Heart left ventricle (tissue), 16 donors: Measurements from ENCODE around the gene ZNF75A. TPM values are rescaled to one million over a fixed set of nuclear protein-coding genes. Genes with fewer than 3 reads are reported as not detected.
A peak's percentile ranks its signal among the peaks of the same experiment; 100 is the strongest.

Experiments
- ATAC-seq, 4 donors: fragments of 200-7000 bp; cut with Tn5 transposase; one replicate each; pipeline ENCODE4 v1.9.1; 2020 to 2022; ENCODE audit warnings: moderate library complexity in 4 of 4, mild to moderate bottlenecking in 3 of 4, moderate number of reproducible peaks in 1 of 4
- DNase-seq, 5 donors: peaks; one replicate each; pipeline ENCODE4 v3.0.0-alpha.2; 2020
- H3K27ac ChIP-seq, 12 donors: fragments of 200-600 bp; sonication (generic) in 4 of 12; one replicate each; pipeline versions ENCODE4 v1.5.0 to v1.8.0; 2016 to 2022; ENCODE audit warnings: mild to moderate bottlenecking in 2 of 12
- H3K27me3 ChIP-seq, 9 donors: fragments of 200-600 bp; sonication (generic) in 2 of 9; one replicate each; pipeline versions ENCODE4 v1.5.1 to v1.8.0; 2016 to 2022; ENCODE audit warnings: mild to moderate bottlenecking in 3 of 9
- H3K36me3 ChIP-seq, 9 donors: fragments of 200-600 bp; sonication (generic) in 2 of 9; one replicate each; pipeline versions ENCODE4 v1.5.0 to v1.8.0; 2018 to 2022; ENCODE audit warnings: mild to moderate bottlenecking in 2 of 9
- H3K4me1 ChIP-seq, 12 donors: fragments of 200-600 bp; sonication (generic) in 4 of 12; one replicate each; pipeline versions ENCODE4 v1.5.0 to v1.8.0; 2016 to 2022; ENCODE audit warnings: mild to moderate bottlenecking in 3 of 12
- H3K4me3 ChIP-seq, 12 donors: fragments of 200-600 bp; sonication (generic) in 4 of 12; one replicate each; pipeline versions ENCODE4 v1.5.0 to v1.8.0; 2017 to 2022; ENCODE audit warnings: mild to moderate bottlenecking in 9 of 12, moderate library complexity in 4 of 12
- H3K9me3 ChIP-seq, 12 donors: fragments of 200-600 bp; sonication (generic) in 4 of 12; one replicate each; pipeline versions ENCODE4 v1.5.0 to v1.8.0; 2016 to 2022; ENCODE audit warnings: mild to moderate bottlenecking in 1 of 12
- POLR2A ChIP-seq, 2 donors: fragments of 450-650 bp; IDR thresholded peaks; one replicate each; pipeline ENCODE4 v1.6.1; 2017; ENCODE audit warnings: antibody characterized with exemption in 2 of 2, mild to moderate bottlenecking in 2 of 2, moderate library complexity in 2 of 2
- WGBS, 4 donors: extraction: QIAGEN DNeasy Blood & Tissue Kit in 2 of 4; methylation state at CpG; one replicate each; pipeline versions ENCODE4 v1.1.5 to v1.1.7; 2013 to 2018; 5-methylcytosine and 5-hydroxymethylcytosine counted together
- intact Hi-C, 10 donors: fragments of 100-400 bp; cut with DNase I; formaldehyde crosslinking; loops; one replicate each; pipeline versions ENCODE4 v1.11.1 to v1.14.2; 2022
- polyA plus RNA-seq, 2 donors: library from polyadenylated mRNA; stranded (reverse); fragments of 200-250 nt; gene quantifications; one replicate each; pipeline ENCODE4 v1.2.3, GENCODE V29; 2013
- total RNA-seq, 9 donors: library from RNA; depleted of rRNA in 2 of 9; stranded (reverse); fragments of >200 nt in 2 of 9; fragmentation: NEBNext Ultra II Directional in 3 of 9; extraction: Animal tissue kit (Norgen Biotek cat#: 25700) in 3 of 9; gene quantifications; one replicate each; pipeline versions ENCODE4 v1.1.0 to v1.2.4, GENCODE V29; 2016 to 2023
- TF ChIP-seq, protein P1 (sequence below), 12 donors: fragments of 200-600 bp; sonication (generic) in 4 of 12; IDR thresholded peaks; one replicate each; pipeline versions ENCODE4 v1.5.0 to v1.8.0; 2018 to 2022; ENCODE audit warnings: antibody characterized with exemption in 12 of 12, mild to moderate bottlenecking in 5 of 12
- donor health status: ischemic (EF 13 %, LVEDD 7.1; RV severe dilation, severe dysfunction).
- donor health status: healthy with polysubstance abuse.
- donor health status: DM: no; HTN: yes; CAD: no.
- donor health status: DM: no; HTN: no; CAD: no.
- donor health status: ischemic (EF 25% LVEDD 6.9; RV normal size, moderate dysfunction).
- donor health status: ischemic (EF 25% LVEDD 5.7; RV mildly dilated, moderate dysfunction).
- donor health status: healthy.
- donor health status: DM: yes; HTN: yes; CAD: no.
- donor health status: ischemic (EF 35%, LVEDD 5.7; RV mildly dilated, moderate dysfunction).
- donor health status: nonischemic (EF 11% LVEDD 7.7; RV severe dilation, severe dysfunction).
- donor health status: DM: yes; HTN: yes; CAD: no.
- donor health status: PGD.
- donor health status: ischemic (EF 29% LVEDD 5.4; RV normal size, mild dysfunction).
- donor health status: nonischemic (EF 23%, LVEDD 6.1; RV moderate dilation, normal function).

Gene ZNF75A
- total and polyA plus RNA-seq, 11 donors, result 12.3 to 27.3 (median 18.1) TPM

DNA sequence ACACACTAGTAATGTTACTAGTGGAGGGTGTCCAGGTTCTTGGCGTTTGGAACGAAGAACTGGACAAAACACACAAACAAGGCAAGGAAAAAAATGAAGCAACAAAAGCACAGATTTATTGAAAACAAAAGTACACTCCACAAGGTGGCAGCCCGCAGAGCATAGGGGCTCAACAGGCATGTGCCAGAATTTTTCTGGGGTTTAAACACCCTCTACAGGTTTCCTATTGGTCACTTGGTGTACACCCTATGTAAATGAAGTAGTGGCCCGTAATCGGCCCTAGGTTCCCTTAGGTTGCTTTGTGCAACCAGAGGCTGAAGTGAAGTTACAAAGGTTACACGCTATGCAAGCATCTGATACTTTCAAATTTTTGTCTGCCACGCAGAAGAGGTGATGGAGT is 58.5 kb downstream of the ZNF75A start:
- Histone ChIP-seq H3K36me3 (peaks cover 0 to 4% (median 0%) of the 10 kb centered on the region in 9 donors), H3K4me3 (peak overlapping the region in 1 of 12 donors; percentile 61), H3K27me3 (peaks cover 0 to 13% (median 0%) of the 10 kb centered on the region in 9 donors), H3K9me3 (peaks cover 0 to 37% (median 3%) of the 10 kb centered on the region in 12 donors), H3K4me1 (peaks cover 0 to 8% (median 0%) of the 10 kb centered on the region in 12 donors), H3K27ac (peak overlapping the region in 1 of 12 donors; percentile 85)
- ATAC-seq (no peak), DNase-seq (no peak)
- intact Hi-C loops, result loop anchor here in 4 of 10 donors (2.0 to 10.0 kb wide), 6 partner anchors 37 to 141 kb away; partner anchors contain the start of genes TIGD7 (in 2 of the 4), ZNF75A (in 2 of the 4), CLUAP1 (in 1 of the 4) and ZNF174 (in 1 of the 4)
- TF ChIP-seq, protein P1, sequence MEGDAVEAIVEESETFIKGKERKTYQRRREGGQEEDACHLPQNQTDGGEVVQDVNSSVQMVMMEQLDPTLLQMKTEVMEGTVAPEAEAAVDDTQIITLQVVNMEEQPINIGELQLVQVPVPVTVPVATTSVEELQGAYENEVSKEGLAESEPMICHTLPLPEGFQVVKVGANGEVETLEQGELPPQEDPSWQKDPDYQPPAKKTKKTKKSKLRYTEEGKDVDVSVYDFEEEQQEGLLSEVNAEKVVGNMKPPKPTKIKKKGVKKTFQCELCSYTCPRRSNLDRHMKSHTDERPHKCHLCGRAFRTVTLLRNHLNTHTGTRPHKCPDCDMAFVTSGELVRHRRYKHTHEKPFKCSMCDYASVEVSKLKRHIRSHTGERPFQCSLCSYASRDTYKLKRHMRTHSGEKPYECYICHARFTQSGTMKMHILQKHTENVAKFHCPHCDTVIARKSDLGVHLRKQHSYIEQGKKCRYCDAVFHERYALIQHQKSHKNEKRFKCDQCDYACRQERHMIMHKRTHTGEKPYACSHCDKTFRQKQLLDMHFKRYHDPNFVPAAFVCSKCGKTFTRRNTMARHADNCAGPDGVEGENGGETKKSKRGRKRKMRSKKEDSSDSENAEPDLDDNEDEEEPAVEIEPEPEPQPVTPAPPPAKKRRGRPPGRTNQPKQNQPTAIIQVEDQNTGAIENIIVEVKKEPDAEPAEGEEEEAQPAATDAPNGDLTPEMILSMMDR (IDR thresholded peaks at IDR 0.05), result no peak
- TF ChIP-seq POLR2A (IDR thresholded peaks at IDR 0.05), result no peak
- WGBS, 4 donors, result 91 to 95% (median 92%) methylated on average over 7 of the region's 7 CpGs

DNA sequence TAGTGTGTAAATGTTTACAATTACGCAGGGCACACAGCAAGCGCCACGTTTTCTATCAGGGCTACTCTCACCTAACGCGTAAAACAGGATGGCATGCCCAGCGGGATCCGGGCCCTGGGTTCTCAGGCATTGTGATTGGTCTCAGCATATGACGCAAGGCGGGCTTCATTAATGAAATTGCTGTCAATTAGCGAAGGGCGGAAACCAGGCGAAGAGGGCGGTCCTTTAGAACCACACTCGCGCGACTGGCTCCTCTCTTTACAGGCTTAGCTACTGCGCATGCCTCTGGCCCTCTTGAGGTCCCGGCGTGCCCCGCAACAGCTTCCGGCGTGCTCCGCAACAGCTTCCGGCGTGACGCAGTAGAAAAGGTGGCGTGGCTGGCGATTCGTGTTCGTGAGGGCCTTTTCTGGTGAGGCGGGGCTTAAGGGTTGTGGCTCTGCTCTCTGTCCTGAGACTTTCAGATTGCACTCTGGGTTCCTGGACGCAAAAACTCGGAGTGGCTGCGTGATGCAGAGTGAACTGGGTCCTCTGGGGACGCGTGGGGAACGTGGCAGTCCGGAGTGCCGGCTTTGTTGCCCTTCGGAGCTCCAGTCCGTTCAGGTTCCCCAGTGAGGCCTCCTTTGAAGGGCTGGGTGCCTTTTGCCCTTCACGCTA is 59.6 kb downstream of the ZNF75A start:
- TF ChIP-seq, protein P1 (IDR thresholded peaks at IDR 0.05), result no peak
- TF ChIP-seq POLR2A (IDR thresholded peaks at IDR 0.05), result peak in 1 of 2 donors; percentile 41
- Histone ChIP-seq H3K27ac (peak overlapping the region; percentile 79 to 94 (median 88)), H3K9me3 (peaks cover 0 to 37% (median 3%) of the 10 kb centered on the region in 12 donors), H3K27me3 (peaks cover 0 to 9% (median 0%) of the 10 kb centered on the region in 9 donors), H3K4me3 (peak overlapping the region; percentile 40 to 90 (median 62)), H3K36me3 (peaks cover 0 to 4% (median 0%) of the 10 kb centered on the region in 9 donors), H3K4me1 (peaks cover 0 to 8% (median 0%) of the 10 kb centered on the region in 12 donors)
- ATAC-seq, result peak; percentile 99 to 100 (median 99)
- 9 to 25% (median 11%) methylated on average over 25 to 42 of the region's 42 CpGs for WGBS, 4 donors
- peak; percentile 87 to 97 (median 92) for DNase-seq
- intact Hi-C loops, result loop anchor here in 4 of 10 donors (2.0 to 10.0 kb wide), 7 partner anchors 36 to 140 kb away; partner anchors contain the start of genes TIGD7 (in 3 of the 4), ZNF75A (in 3 of the 4), CLUAP1 (in 1 of the 4) and ZNF174 (in 1 of the 4)

Other genes with a start within 250 kb of the ZNF75A start
- gene IL32, start 239.9 kb upstream of the ZNF75A start, total RNA-seq, result 100 to 1,000 TPM in 1 of 9 donors, 10 to 100 TPM in 8; 20.6 to 241 (median 48.9) TPM
- 10 to 100 TPM; 60.2 to 63.4 TPM for gene IL32, start 239.9 kb upstream of the ZNF75A start, polyA plus RNA-seq
- not detected for gene ZSCAN10, start 206.2 kb upstream of the ZNF75A start, total RNA-seq
- not detected for gene ZSCAN10, start 206.2 kb upstream of the ZNF75A start, polyA plus RNA-seq
- 10 to 100 TPM in 2 of 9 donors, 1 to 10 TPM in 7; 7.4 to 19.8 (median 8.1) TPM for gene ZNF205, start 192.9 kb upstream of the ZNF75A start, total RNA-seq
- gene ZNF205, start 192.9 kb upstream of the ZNF75A start, polyA plus RNA-seq, result 10 to 100 TPM; 13.9 to 17.0 TPM
- 10 to 100 TPM in 2 of 9 donors, 1 to 10 TPM in 7; 6.7 to 14.3 (median 8.2) TPM for gene ZNF213, start 170.5 kb upstream of the ZNF75A start, total RNA-seq
- gene ZNF213, start 170.5 kb upstream of the ZNF75A start, polyA plus RNA-seq, result 10 to 100 TPM in 1 of 2 donors, 1 to 10 TPM in 1; 8.7 to 14.2 TPM
- gene OR1F1, start 117.3 kb upstream of the ZNF75A start, total RNA-seq, result not detected
- not detected for gene OR1F1, start 117.3 kb upstream of the ZNF75A start, polyA plus RNA-seq
- 1 to 10 TPM; 4.8 to 8.7 (median 6.5) TPM for gene ZNF200, start 70.3 kb upstream of the ZNF75A start, total RNA-seq
- 1 to 10 TPM; 2.7 to 4.7 TPM for gene ZNF200, start 70.3 kb upstream of the ZNF75A start, polyA plus RNA-seq
- gene MEFV, start 48.9 kb upstream of the ZNF75A start, total RNA-seq, result 1 to 10 TPM in 4 of 9 donors, under 1 TPM in 5; 0.39 to 4.3 (median 0.91) TPM
- under 1 TPM; 0.23 to 0.33 TPM for gene MEFV, start 48.9 kb upstream of the ZNF75A start, polyA plus RNA-seq
- gene ZNF263, start 22.0 kb upstream of the ZNF75A start, total RNA-seq, result 10 to 100 TPM in 4 of 9 donors, 1 to 10 TPM in 5; 6.4 to 18.7 (median 9.6) TPM
- 10 to 100 TPM in 1 of 2 donors, 1 to 10 TPM in 1; 5.3 to 16.6 TPM for gene ZNF263, start 22.0 kb upstream of the ZNF75A start, polyA plus RNA-seq
- gene TIGD7, start 67 bp upstream of the ZNF75A start, total RNA-seq, result 10 to 100 TPM in 1 of 9 donors, 1 to 10 TPM in 8; 4.6 to 10.4 (median 8.2) TPM
- 1 to 10 TPM; 2.9 to 7.4 TPM for gene TIGD7, start 67 bp upstream of the ZNF75A start, polyA plus RNA-seq
- under 1 TPM in 1 of 9 donors, not detected in 8; 0.36 TPM for gene OR2C1, start 50.4 kb downstream of the ZNF75A start, total RNA-seq
- not detected for gene OR2C1, start 50.4 kb downstream of the ZNF75A start, polyA plus RNA-seq
- 1 to 10 TPM; 5.4 to 9.5 (median 7.5) TPM for gene ZSCAN32, start 95.5 kb downstream of the ZNF75A start, total RNA-seq
- gene ZSCAN32, start 95.5 kb downstream of the ZNF75A start, polyA plus RNA-seq, result 1 to 10 TPM; 5.3 to 9.1 TPM
- 10 to 100 TPM in 5 of 9 donors, 1 to 10 TPM in 4; 8.4 to 21.0 (median 10.6) TPM for gene ZNF174, start 95.7 kb downstream of the ZNF75A start, total RNA-seq
- gene ZNF174, start 95.7 kb downstream of the ZNF75A start, polyA plus RNA-seq, result 1 to 10 TPM; 7.9 to 8.1 TPM
- gene ZNF597, start 138.0 kb downstream of the ZNF75A start, total RNA-seq, result 1 to 10 TPM; 1.5 to 3.3 (median 1.8) TPM
- 1 to 10 TPM in 1 of 2 donors, under 1 TPM in 1; 0.65 to 1.4 TPM for gene ZNF597, start 138.0 kb downstream of the ZNF75A start, polyA plus RNA-seq
- gene NAA60, start 138.2 kb downstream of the ZNF75A start, total RNA-seq, result 10 to 100 TPM; 30.3 to 61.9 (median 37.0) TPM
- 10 to 100 TPM; 38.6 to 39.1 TPM for gene NAA60, start 138.2 kb downstream of the ZNF75A start, polyA plus RNA-seq
- not detected for gene C16orf90, start 190.0 kb downstream of the ZNF75A start, total RNA-seq
- gene C16orf90, start 190.0 kb downstream of the ZNF75A start, polyA plus RNA-seq, result not detected
- 10 to 100 TPM in 8 of 9 donors, 1 to 10 TPM in 1; 8.4 to 22.1 (median 15.7) TPM for gene CLUAP1, start 195.5 kb downstream of the ZNF75A start, total RNA-seq
- gene CLUAP1, start 195.5 kb downstream of the ZNF75A start, polyA plus RNA-seq, result 10 to 100 TPM in 1 of 2 donors, 1 to 10 TPM in 1; 4.9 to 18.0 TPM